GM19463 (cell line): ENCODE measurements around the gene GUCD1.
"Not testable (repeated sequence)": the region's sequence is repeated elsewhere in the genome, so short reads cannot be mapped to it uniquely, and the experiment has no call there.

Experiments
- ATAC-seq: cut with Tn5 transposase; IDR thresholded peaks from one replicate; pipeline ENCODE4 v1.9.1; 2021; ENCODE audit warnings: mild to moderate bottlenecking, moderate library complexity; ENCODE audit not compliant: unreplicated experiment

Gene GUCD1

DNA sequence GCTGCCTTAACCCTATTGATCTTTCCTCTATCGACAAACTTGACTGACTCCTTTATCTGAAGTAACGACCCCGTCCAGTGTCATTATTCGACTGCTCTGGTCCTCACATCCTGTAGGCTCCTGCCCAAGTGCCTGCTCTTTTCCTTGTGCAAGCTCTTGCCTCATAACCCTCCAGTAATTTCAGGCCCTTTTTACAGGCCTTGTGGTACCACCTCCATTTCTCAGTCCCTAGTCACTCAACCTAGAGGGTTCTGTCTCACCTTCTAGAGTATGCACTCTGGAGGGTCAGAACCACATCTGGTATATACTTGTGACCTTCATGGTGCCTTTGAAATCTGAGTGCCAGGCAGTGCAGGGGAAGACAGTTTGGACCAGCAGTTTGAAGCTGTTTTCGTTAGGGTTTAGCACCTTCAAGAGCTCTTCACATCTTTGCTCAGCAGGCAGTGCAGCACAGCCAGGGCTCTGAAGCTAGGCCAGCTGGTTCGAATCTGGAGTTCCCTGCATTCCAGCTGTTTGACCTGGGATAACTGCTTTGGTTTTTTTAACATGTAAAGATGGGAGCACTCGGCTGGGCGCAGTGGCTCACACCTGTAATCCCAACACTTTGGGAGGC is 12.1 kb upstream of the GUCD1 start:
- no peak for ATAC-seq

DNA sequence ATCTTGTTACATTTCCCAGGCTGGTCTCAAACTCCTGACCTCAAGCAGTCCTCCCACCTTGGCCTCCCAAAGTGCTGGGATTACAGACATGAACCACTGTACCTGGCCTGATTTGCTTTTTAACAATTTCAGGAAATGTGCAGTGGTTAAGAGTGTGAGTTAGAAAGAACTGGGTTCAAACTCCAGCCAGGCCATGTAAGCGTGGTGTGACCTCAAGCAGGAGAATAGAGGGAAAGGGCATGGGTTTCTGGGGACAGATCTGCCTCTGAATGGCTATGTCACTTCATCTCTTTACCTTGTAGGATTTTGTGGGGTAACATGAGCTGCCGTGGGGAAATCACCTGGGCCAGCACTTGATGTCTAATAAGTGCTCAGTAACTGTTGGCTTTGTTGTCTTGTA is 10.1 kb upstream of the GUCD1 start:
- ATAC-seq = no peak

DNA sequence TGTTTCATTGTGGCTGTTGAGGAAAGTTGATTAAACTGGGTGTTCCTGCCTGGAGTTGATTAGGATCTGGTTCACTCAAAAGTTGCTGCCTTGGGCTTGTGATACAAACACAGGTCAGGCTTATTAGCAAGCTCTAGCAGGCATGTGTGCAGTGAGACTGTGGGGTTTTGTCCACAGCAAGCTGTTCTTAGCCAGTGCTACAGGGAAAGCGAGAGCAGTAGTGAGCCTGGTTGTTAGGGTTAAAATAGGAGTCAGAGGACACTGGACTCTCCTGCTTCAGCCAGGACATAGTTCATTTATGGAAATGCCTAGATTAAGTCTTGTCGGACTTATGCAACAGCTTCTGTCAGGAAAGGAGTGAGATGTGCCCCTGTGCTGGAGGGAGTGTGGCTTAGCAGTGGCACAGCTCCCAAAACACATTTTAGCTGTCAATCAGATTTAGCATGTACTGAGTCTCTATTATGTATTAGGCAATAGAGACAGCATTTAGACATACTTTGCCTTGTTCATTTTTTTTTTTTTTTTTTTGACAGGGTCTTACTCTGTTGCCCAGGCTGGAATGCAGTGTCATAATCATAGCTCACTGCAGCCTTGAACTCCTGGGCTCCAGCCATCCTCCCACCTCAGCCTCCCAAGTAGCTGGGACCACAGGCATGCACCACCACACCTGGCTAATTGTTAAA is 9.6 kb upstream of the GUCD1 start:
- ATAC-seq = no peak

DNA sequence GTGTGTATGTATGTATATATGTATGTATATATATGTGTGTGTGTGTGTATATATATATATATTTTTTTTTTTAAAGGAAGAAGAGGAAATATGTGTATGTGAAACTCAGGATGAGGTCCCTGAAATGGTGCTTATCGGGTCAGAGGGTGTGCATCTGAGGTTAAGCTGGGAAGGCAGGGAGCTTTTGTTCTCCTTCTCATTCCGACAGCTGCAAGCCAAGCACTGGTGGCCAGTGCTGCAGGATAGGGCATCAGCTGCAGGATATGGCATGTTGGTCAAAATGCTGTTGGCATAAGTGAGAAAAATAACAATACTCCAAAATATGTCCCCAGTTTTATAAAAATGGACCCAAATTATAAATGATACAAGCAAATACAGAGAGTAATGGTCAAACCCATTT is 8.3 kb upstream of the GUCD1 start:
- ATAC-seq = no peak

DNA sequence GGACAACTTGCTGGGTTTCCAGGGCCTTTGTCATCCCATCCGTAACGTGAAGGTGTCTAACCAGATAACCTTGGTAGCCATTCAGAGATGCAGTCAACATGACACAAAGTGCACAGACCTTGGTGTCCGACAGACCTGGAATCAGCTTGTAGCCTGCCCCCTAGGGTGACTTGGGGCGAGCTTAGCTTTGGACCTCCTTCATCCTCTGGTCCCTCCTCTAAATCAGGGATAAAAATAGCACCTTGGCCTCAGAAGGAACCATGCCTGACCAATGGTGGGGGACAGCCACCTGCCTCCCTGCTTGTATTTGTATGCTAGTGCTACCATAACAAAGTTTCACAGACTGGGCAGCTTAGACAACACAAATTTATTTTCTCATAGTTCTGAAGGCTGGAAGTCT is 4.5 kb upstream of the GUCD1 start:
- ATAC-seq = no peak

DNA sequence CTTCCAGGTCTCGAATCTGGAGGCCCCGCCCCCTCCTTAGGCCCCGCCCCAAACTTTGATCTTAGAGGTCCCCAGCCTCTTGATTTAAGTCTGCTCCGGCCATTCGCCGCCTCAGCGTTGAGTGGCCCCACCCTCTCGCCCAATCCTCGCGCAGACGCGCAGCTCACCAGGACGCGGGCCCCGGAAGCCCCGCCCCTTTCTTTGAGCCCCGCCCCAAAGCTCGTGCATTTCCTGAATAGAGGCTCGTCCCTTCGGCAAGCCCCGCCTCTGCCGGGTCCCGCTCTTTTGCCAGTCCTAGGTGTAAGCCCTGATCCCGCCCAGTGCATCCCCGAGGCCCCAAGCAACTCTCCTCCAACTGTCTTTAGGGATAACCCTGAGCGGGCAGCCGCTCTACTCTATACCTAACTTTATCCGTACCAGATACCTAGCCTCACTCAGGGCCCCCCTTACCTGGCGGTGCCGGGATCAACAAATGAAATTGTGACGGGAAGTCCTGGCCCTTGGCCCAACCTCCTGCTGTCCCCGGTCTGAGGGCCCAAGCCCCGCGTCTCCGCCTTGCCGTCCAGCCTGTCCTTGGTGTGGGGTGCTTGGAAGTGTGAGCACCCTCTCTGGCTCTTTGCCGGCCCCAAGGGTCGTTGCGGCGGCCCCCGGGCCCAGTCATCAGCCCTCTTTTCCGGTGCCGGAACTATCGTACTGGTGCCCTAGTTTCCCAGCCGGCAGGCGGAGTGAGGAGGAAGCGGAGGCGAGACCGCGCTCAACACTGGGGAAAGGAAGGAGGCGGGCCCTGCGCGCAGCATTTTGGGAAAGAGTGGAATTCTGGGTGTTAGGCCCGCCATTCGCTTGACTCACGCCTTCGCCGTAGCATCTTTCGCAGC is 464 bp upstream of the GUCD1 start, which contains the start of gene SNRPD3:
TSS of gene SNRPD3 (plus strand) at position 835 of the 875 bp plus-strand sequence. CDS start 1,676 bp downstream, outside the sequence.
- ATAC-seq = peak; percentile 72

DNA sequence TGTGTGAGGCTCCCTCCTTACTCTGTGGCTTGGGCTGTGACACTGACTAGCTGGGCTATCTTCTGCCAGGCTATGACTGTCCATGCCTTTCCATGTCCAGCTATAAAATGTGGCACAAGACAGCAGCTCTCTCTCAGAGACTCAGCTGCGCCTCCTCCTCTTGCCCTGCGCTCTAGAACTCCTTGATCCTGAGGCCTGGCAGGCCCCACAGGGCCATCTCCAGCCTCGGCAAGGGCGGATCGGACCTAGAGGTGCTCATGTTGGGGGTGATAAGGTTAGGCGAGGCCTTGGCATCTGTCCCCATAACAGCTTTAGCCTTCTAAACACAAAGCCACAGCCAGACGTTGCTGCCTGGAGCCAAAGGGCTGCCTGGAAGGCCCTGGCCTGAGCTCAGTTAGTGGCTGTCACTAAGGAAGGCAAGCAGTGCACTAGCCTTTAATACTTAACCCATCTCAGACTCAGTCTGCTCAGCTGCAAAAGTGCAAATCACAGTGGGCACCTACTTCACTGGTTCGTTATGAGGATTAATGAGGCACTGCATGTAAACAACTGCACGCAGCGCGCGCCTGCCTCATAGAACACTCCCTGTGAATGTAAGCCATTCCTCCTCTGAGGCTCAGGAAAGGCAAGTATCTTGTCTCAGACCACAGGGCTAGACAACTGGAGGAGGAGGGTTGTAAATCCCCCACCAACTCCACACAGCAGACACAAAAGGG is 1.2 kb downstream of the GUCD1 start:
- no peak for ATAC-seq

DNA sequence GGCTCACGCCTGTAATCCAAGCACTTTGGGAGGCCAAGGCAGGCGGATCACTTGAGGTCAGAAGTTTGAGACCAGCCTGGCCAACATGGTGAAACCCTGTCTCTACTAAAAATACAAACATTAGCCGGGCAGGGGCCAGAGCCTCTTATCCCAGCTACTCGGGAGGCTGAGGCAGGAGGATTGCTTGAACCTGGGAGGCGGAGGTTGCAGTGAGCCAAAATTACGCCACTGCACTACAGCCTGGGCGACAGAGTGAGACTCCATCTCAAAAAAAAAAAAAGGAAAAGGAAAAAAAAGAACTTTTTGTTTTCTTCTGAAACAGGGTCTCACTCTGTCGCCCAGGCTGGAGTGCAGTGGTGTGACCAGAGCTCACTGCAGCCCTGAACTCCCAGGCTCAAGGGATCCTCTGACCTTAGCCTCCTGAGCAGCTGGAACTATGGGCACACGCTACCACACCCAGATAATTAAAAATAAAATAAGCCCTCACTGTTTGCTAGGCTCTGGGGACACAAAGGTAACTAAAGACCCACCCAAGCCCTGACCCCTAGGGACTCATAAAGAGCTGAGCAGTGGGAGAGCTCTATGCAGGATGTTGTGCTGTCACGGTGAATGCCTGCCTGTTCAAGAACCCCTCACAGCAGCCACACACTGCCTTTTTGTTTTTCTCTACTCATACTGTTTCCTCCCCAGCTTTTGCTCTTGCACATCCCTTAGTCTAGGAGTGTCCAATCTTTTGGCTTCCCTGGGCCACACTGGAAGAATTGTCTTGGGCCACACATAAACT is 2.2 kb downstream of the GUCD1 start:
- not testable (repeated sequence) for ATAC-seq

DNA sequence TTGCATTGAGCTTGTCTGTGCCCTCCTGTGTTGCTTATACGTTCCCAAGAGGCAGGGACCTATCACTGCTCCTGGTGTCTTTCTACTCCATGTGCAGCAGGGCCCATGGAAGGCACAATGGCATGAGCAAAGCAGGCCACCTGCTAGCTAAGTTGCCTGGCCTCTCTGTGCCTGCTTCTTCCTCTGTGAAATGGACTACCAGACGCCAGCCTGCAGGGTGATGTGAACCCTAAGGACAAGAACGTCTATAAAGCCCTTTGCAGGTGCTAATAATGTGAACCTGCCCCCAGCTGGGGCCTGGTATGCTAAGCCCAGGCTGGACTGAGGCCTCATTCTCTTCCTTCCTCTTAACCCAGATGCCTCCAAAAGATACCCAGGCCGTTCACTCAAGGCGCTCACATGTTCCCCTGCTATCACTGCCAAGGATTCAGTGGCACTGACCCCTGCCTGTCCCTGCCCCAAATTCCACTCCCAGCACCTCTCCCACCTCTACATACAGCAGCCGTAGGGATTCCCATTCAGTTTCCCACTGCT is 4.0 kb downstream of the GUCD1 start:
- no peak for ATAC-seq

DNA sequence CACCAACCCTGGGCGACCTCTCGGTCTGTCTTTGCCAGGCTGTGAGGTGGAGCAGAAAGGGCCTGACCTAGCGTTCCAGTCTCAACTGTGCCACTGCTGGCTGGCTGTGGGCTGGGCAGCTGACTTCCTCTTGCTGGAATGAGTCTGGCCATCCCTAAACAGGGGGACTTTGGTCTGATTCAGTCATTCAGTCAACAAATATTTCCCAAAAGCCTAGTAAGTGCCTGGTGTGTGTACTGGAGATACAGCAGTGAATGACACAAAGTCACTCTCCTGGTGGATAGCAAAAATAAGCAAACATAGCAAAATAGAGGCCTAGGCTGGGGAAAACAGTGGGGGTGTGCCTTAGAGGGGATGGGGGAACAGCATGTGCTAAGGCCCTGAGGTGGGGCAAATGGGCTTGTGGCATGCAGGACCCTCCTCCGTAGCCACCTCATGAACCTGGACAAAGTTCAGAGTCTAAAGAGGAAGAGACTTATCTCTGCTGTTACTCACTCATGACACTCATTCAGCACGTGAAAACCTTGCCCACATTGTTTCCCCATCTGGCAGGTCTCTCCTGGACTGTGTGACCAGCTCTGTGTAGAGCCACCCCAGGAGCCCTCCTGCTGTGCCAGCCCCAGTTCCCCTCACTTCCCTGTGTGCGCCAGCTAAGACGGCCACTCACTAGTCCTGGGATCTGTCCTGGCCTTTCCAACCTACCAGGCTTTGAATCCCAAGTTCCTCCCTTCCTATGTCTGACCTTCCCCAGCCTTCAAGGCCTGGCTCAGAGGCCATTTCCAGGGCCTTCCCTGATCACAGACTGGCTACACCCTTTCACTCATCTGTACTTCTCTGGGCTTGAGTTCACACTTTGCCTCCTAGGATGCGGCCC is 4.7 kb downstream of the GUCD1 start:
- no peak for ATAC-seq

GRCh38 chr22:24548812-24549211 is 6.1 kb downstream of the GUCD1 start:
- ATAC-seq = no peak

GRCh38 chr22:24543679-24544243 is 11.2 kb downstream of the GUCD1 start:
- ATAC-seq = no peak

DNA sequence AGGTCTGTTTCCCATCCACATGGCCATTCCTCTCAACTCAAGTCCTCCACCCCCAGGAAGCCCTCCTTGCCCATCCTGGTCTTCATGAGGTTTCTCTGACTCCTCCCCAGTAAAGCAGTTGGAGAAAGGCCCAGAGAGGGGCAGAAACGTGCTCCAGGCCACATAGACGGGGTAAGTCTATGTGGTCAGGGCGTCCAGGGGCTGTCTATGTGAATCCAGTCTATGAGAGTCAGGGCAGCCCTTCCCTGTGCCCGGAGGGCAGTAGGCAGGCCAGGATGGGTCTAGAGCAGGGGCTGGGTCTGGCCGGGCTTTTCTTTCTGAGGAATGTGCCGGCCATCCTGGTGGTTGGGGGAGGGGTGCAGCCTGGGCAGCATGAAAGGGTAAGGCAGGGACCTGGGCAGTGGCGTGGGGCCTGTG is 11.7 kb downstream of the GUCD1 start:
- no peak for ATAC-seq

DNA sequence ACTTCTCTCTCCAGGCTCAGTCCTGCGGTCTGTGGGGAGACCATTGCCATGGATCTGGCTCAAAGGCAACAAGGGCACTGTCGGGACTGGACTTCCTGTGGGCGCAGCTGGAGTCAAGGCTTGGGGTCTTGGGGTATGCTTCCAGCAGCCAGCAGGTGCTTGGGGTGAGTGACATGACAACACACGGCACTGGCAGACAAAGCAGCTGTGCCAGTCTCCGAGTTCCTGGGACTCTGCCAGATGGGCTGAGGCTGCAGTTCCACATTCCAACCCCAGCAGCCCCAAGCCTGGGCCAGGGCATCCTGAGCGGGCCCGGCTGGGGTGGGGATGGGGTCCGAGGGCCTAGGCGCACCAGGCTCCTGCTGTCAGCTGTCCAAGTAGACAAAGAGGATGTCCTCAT is 12.3 kb downstream of the GUCD1 start:
- ATAC-seq = no peak

DNA sequence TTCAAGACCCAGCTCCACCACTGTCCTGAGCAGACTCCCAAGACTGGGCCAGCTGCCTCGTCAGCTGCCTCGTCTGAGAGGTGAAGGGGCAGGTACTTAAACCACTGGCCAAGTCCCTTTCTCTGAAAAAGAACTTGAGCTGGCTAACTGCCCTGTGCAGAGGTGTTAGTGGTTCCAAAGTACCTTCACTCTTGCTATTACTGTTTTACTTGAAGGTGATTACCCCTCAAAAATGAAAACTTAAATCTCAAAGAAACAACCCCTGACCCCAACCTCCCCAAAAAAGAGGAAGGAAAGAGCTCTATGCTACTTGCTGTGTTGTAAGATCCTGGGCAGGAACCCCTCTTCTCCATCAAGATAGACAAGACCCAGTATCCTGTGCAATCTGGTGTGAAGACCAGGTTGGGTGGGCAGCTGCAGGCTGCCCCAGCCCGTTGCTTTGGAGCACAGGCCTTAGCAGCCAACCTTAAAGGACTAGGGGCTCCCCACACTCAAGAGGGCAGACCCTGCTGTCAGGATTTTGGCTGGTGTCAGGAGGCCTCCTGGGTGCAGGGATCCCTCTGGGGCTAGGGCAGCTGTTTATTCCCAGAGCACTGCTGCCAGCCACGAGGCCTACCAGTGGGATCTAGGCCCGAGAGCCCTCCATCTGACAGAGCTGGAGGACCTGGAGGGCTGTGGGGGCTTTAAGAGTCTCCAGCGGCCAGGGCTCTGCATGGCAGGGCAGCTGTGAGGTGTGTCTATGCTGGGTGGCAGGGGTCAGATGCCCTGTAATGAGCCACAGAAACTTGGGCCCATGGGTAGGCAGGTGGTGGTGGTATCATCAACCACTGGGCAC is 13.0 kb downstream of the GUCD1 start:
- no peak for ATAC-seq

DNA sequence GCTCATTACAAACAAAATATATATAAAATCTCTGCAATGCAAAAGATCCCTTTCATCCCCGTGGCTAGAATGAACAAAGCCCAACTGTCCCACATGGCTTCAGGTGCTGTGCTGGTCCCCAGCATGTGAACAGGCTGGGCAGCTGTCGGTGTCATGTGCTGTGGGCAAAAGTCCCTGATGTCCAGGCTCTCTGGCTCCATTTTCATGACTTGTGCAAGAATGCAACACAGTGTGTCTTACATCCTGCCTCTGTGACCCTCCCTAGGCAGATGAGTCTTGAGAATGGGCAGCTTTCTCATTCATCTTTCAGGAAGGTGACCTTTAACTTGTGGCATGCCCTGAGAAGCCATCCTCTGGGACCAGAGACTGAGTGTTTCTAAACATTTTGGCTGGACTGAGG is 14.5 kb downstream of the GUCD1 start:
- ATAC-seq = no peak

- ATAC-seq = no peak
These were observed 18.8 kb downstream of the GUCD1 start for GRCh38 chr22:24536089-24536488.

DNA sequence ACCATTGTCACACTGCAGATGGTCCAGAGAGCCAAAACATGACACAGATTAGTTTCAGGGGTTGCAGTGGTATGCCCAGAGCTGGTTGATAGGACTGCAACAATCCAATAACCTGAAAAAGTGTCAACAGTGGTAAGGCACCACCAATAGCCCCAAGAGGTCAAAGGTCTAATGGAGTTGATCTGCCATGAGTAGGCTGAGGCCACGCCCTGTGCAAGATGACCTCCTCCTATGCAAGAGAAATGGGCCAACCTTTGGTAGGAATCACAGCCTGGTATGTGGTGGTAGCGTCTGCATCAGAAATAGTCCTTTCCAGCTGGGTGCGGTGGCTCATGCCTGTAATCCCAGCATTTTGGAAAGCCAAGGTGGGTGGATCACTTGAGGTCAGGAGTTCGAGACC is 19.6 kb downstream of the GUCD1 start:
- ATAC-seq = no peak
